ENCODE results near the gene TXNL4A.

TXNL4A gene

DNA sequence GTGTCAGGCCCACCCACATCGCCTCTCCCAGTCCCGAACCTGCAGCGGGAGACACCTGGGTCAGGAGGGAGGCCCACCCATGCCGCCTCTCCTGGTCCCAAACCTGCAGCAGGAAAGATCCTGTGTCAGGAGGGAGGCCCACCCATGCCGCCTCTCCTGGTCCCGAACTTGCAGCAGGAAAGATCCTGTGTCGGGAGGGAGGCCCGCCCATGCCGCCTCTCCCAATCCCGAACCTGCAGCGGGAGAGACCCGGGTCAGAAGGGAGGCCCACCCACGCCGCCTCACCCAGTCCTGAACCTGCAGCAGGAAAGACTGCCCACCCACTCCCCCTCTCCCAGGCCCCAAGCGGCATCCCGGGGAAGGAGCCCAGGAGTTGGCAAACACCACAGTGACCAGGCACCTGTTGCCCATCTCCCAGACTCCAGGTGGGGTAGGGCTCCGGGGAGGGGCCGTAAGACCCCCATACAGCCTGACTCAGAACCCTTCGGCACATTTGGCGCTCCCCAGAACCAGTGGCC is 44.7 kb downstream of the TXNL4A start:
- Histone ChIP-seq H3K27me3 (ENCODE audit: control insufficient read depth, insufficient read depth, low read length) (no peaks in the 10 kb centered on the region), H3K4me3 (ENCODE audit: low read length) (no peak overlapping the region), H3K4me2 (ENCODE audit: low read length) (no peak overlapping the region), H3K4me1 (ENCODE audit: control insufficient read depth, insufficient read depth, low read length) (no peaks in the 10 kb centered on the region), H3K9me3 (replicated peaks; ENCODE audit: low read length) (no peaks in the 10 kb centered on the region), H3K36me3 (ENCODE audit: insufficient read depth, low read length) (peaks cover 27% of the 10 kb centered on the region), H3K9ac (ENCODE audit: low read depth, low read length) (no peak overlapping the region)

DNA sequence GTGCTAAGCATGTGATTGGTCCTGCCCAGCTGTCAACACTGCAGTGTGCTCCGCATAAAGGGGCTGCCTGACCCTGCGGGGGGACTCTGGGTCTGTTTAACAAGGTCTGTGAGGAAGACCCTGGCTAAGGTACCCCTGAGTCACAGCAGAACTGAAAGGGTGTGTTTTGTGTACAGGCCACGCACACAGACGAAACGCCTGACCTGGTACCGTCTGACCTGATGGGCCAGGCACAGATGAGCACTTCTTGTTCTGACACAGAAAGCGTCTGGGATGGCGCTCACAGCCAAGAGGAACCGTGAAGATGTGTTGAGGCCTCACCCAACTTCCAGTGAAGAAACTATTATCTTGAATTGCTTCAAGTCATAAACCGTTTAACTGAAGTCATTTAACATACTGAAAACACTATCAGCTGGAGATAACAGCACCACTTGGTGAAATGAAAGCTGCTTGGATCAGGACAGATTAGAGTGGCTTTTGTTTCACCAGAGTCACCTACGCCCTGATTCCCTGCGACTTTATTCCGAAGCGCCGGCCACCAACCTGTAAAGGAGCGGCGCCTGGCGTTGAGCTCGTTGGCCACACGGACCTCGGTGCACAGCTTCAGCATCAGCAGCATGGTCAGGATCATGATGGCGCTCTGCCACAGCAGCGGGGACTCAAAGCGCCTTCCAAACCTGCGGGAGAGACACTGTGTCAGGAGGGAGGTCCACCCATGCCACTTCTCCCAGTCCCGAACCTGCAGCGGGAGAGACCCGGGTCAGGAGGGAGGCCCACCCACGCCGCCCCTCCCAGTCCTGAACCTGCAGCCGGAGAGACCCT is 45.4 kb downstream of the TXNL4A start:
- H3K4me1 ChIP-seq (ENCODE audit: control insufficient read depth, insufficient read depth, low read length), result no peaks in the 10 kb centered on the region
- no peaks in the 10 kb centered on the region for H3K27me3 ChIP-seq (ENCODE audit: control insufficient read depth, insufficient read depth, low read length)
- H3K4me2 ChIP-seq (ENCODE audit: low read length), result no peak overlapping the region
- H3K36me3 ChIP-seq (ENCODE audit: insufficient read depth, low read length), result peaks cover 25% of the 10 kb centered on the region
- no peak overlapping the region for H3K4me3 ChIP-seq (ENCODE audit: low read length)
- H3K9me3 ChIP-seq (replicated peaks; ENCODE audit: low read length), result no peaks in the 10 kb centered on the region
- H3K9ac ChIP-seq (ENCODE audit: low read depth, low read length), result no peak overlapping the region

DNA sequence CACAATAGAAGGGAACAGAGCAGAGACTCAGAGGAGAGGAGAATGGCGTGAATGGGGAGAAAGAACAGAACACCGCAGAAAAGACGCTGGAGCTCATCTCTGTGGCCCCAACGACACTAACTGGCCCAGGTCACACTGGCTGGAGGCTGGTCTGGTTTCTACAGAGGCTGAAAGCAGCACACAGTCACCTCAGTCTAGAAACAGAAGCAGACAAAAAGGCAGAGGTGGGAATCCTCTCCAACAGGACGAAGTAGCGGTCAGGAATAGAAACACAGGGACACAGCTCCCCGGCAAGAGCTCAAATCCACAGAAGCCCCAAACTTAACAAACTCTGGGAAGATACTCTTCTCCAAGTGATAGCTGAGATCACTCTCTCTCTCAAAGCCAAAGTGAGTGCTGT is 46.2 kb downstream of the TXNL4A start:
- no peak overlapping the region for H3K4me2 ChIP-seq (ENCODE audit: low read length)
- no peak overlapping the region for H3K4me3 ChIP-seq (ENCODE audit: low read length)
- H3K4me1 ChIP-seq (ENCODE audit: control insufficient read depth, insufficient read depth, low read length), result no peaks in the 10 kb centered on the region
- peaks cover 32% of the 10 kb centered on the region for H3K36me3 ChIP-seq (ENCODE audit: insufficient read depth, low read length)
- no peak overlapping the region for H3K9ac ChIP-seq (ENCODE audit: low read depth, low read length)
- H3K9me3 ChIP-seq (replicated peaks; ENCODE audit: low read length), result no peaks in the 10 kb centered on the region
- no peaks in the 10 kb centered on the region for H3K27me3 ChIP-seq (ENCODE audit: control insufficient read depth, insufficient read depth, low read length)

DNA sequence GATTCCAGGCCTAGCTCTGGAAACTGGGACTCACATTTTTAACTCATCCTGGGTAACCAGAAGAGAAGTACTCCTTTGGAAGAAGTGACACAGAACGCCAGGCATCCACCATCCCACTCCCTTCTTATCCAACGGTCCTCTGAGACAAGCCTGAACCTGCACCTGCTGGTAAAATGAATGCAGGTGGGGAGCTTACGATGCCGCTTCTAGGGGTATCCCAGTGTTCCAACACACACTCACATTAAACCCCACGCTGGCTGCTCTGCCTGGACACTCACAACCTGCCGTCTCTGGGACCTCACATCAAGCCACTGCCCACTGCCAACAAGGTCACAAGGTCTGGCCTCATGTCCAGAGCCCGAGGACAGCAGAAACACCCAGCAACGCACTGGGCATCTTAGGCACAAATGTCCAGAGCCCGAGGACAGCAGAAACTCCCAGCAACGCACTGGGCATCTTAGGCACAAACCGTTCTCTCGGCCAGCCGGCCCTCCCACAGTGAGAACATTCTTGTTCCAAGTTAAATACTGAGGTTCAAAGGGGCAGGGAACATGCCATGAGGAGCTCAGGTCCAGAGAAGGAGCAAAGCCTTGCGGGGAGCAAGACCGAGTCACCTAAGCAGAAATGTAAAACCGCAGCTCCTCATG is 46.8 kb downstream of the TXNL4A start:
- Histone ChIP-seq H3K4me1 (ENCODE audit: control insufficient read depth, insufficient read depth, low read length) (no peaks in the 10 kb centered on the region), H3K9me3 (replicated peaks; ENCODE audit: low read length) (no peaks in the 10 kb centered on the region), H3K4me2 (ENCODE audit: low read length) (no peak overlapping the region), H3K27me3 (ENCODE audit: control insufficient read depth, insufficient read depth, low read length) (no peaks in the 10 kb centered on the region), H3K9ac (ENCODE audit: low read depth, low read length) (no peak overlapping the region), H3K4me3 (ENCODE audit: low read length) (no peak overlapping the region), H3K36me3 (ENCODE audit: insufficient read depth, low read length) (peaks cover 38% of the 10 kb centered on the region)

DNA sequence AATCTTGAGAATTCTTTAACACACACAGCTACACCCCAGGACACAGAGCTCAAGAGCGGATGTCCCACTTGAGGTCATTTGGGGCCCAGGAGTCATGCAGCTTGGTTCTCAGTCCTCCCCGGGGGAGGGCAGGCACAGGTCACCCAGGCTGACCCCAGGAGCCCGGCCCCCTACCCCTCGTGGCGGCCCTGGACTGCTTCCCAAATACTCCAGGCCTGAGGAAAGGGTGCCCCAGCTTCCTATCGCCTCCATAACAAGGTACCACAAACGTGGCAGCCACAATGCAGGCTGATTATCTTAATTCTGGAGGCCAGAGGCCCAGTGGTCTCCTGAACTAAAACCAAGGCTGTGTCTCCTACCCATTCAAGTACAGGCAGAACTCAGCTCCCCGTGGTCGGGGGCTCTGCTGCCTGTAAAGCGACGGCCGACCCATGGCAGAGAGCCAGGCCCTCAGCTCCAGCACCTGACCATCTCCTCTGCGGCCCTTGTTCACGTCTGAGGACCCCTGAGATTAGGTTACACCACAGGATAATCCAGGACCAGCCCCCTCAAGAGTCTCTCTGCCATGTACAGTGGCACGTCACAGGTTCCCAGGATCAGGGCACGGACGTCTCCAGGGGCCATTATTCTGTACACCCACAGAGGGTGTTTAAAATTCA is 47.4 kb downstream of the TXNL4A start:
- Histone ChIP-seq H3K4me3 (ENCODE audit: low read length) (no peak overlapping the region), H3K27me3 (ENCODE audit: control insufficient read depth, insufficient read depth, low read length) (no peaks in the 10 kb centered on the region), H3K9me3 (replicated peaks; ENCODE audit: low read length) (no peaks in the 10 kb centered on the region), H3K4me1 (ENCODE audit: control insufficient read depth, insufficient read depth, low read length) (no peaks in the 10 kb centered on the region), H3K4me2 (ENCODE audit: low read length) (no peak overlapping the region), H3K36me3 (ENCODE audit: insufficient read depth, low read length) (peaks cover 40% of the 10 kb centered on the region), H3K9ac (ENCODE audit: low read depth, low read length) (no peak overlapping the region)

DNA sequence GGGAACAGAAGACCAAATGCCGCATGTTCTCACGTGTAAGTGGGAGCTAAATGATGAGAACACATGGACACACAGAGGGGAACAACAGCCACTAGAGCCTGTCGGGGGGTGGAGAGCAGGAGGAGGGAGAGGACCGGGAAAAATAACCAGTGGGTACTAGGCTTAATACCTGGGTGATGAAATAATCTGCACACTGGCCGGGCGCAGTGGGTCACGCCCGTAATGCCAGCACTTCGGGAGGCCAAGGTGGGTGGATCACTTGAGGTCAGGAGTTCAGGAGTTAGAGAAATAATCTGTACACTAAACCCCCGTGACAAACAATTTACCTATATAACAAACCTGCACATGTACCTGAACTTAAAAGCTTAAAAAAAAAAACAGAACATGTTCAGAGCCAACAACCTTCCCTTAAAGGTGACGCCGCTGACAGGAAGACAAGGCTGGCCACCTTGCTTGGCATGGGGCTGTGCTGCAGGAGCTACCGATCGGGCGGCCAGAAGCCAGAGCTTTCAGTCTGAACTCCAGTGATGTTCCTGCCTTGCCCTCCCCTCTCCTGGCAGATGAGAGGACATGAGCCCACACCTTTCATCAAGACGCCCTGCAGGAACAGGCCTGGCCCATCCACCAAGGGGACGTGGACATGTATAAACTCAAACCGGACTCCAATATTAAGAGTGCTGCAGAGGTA is 48.1 kb downstream of the TXNL4A start:
- H3K9me3 ChIP-seq (replicated peaks; ENCODE audit: low read length), result no peaks in the 10 kb centered on the region
- peaks cover 47% of the 10 kb centered on the region for H3K36me3 ChIP-seq (ENCODE audit: insufficient read depth, low read length)
- H3K9ac ChIP-seq (ENCODE audit: low read depth, low read length), result no peak overlapping the region
- H3K4me3 ChIP-seq (ENCODE audit: low read length), result no peak overlapping the region
- H3K27me3 ChIP-seq (ENCODE audit: control insufficient read depth, insufficient read depth, low read length), result no peaks in the 10 kb centered on the region
- no peak overlapping the region for H3K4me2 ChIP-seq (ENCODE audit: low read length)
- H3K4me1 ChIP-seq (ENCODE audit: control insufficient read depth, insufficient read depth, low read length), result no peaks in the 10 kb centered on the region

DNA sequence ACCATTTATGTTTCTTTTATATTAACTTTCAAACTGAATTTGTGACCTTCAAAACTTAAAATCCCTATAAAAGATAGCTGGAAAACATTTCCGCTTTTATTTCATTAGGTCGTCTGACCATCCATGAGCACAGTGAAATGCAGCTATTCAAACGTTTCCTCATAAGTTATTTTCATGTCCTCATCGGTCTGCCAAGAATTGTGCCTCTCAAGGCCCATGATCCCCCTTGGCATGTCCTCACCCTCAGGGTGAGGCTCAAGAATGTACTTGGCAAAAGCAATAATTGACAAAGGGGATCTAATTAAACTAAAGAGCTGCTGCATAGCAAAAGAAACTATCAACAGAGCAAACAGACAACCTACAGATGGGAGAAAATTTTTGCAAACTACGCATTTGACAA is 49.3 kb downstream of the TXNL4A start:
- Histone ChIP-seq H3K4me1 (ENCODE audit: control insufficient read depth, insufficient read depth, low read length) (no peaks in the 10 kb centered on the region), H3K4me3 (ENCODE audit: low read length) (no peak overlapping the region), H3K9ac (ENCODE audit: low read depth, low read length) (no peak overlapping the region), H3K36me3 (ENCODE audit: insufficient read depth, low read length) (peaks cover 58% of the 10 kb centered on the region), H3K9me3 (replicated peaks; ENCODE audit: low read length) (no peaks in the 10 kb centered on the region), H3K27me3 (ENCODE audit: control insufficient read depth, insufficient read depth, low read length) (no peaks in the 10 kb centered on the region), H3K4me2 (ENCODE audit: low read length) (no peak overlapping the region)

DNA sequence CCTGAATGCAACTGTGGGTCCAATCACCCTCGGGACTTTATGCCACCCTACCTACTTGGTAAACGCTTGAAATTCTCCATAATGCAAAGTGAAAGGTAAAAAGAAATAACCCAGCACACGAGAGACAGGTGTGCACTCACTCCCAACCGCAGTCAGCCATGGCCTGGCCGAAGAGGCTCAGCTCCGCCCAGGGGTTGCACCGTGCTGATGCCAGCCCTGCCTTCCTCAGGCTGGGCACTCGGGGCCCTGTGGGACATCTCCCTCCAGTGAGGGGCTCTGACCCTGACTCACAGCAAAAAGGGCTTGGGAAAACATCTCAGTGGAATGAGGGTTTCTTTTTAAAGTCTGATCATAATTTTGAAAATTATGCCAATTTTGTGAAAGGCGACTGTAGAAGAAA is 50.2 kb downstream of the TXNL4A start:
- H3K36me3 ChIP-seq (ENCODE audit: insufficient read depth, low read length), result peaks cover 64% of the 10 kb centered on the region
- no peak overlapping the region for H3K4me3 ChIP-seq (ENCODE audit: low read length)
- H3K9me3 ChIP-seq (replicated peaks; ENCODE audit: low read length), result no peaks in the 10 kb centered on the region
- no peaks in the 10 kb centered on the region for H3K27me3 ChIP-seq (ENCODE audit: control insufficient read depth, insufficient read depth, low read length)
- no peak overlapping the region for H3K9ac ChIP-seq (ENCODE audit: low read depth, low read length)
- no peak overlapping the region for H3K4me2 ChIP-seq (ENCODE audit: low read length)
- H3K4me1 ChIP-seq (ENCODE audit: control insufficient read depth, insufficient read depth, low read length), result no peaks in the 10 kb centered on the region

DNA sequence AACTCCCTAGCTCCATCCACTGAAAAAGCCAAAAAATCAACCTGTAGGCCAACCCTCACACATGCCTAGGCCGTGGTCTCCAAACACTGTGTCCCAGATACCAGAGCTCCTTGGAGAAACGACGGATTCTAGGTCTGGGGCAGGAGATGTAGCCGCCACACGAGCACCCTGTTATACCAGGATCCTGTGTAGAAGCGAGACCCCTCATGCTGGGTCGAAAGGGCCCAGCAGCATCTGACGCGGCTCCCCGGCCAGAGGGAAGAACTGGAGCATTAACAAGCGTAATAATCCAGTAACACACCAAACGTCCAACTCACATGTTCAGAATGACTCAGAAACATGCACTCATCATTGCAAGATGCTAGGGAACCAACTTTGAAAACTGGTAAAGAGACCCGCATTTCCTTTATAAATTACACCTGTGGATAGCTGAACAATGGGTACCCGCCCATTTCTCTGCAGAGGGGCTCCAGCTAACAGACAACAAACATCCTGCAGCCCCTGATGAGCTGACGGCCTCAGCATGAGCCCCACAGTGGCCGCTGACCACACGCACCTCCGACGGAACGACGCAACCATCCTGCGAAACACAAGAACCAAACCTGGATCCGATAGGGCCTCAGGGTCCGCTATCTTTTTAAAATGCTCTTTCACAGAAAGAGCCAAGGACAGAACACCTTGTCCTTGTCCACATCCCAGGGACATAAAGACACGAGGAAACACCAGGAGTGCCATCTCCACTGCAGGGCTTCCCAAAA is 51.1 kb downstream of the TXNL4A start:
- H3K4me1 ChIP-seq (ENCODE audit: control insufficient read depth, insufficient read depth, low read length), result no peaks in the 10 kb centered on the region
- no peaks in the 10 kb centered on the region for H3K27me3 ChIP-seq (ENCODE audit: control insufficient read depth, insufficient read depth, low read length)
- no peaks in the 10 kb centered on the region for H3K9me3 ChIP-seq (replicated peaks; ENCODE audit: low read length)

DNA sequence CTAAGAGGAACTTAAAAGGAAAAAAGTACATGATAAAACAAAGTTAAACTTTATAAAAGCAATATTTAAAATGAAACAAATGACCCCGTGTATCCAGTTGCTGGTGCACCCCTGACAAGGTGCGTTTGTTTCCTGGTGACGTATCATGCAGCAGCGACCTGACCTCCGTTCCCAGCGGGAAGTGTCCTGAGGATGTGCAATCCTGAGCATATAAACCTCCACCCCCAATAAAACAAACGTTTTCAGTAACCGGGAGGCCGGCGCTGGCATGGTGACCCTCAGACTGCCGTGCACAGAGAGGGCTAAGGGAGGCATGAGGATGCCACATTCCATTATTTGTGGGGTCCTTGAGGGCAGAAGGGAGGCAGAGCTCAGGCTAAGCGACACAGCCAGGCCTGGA is 51.7 kb downstream of the TXNL4A start:
- H3K27me3 ChIP-seq (ENCODE audit: control insufficient read depth, insufficient read depth, low read length), result no peaks in the 10 kb centered on the region
- no peaks in the 10 kb centered on the region for H3K9me3 ChIP-seq (replicated peaks; ENCODE audit: low read length)
- no peaks in the 10 kb centered on the region for H3K4me1 ChIP-seq (ENCODE audit: control insufficient read depth, insufficient read depth, low read length)
- no peak overlapping the region for H3K4me3 ChIP-seq (ENCODE audit: low read length)
- H3K9ac ChIP-seq (ENCODE audit: low read depth, low read length), result no peak overlapping the region
- H3K4me2 ChIP-seq (ENCODE audit: low read length), result no peak overlapping the region
- H3K36me3 ChIP-seq (ENCODE audit: insufficient read depth, low read length), result peaks cover 51% of the 10 kb centered on the region

More for the DNA sequence above, 51.1 kb downstream of the TXNL4A start:
- H3K4me3 ChIP-seq (ENCODE audit: low read length), result no peak overlapping the region
- H3K9ac ChIP-seq (ENCODE audit: low read depth, low read length), result no peak overlapping the region
- H3K4me2 ChIP-seq (ENCODE audit: low read length), result no peak overlapping the region
- H3K36me3 ChIP-seq (ENCODE audit: insufficient read depth, low read length), result peaks cover 57% of the 10 kb centered on the region
